HCT116 (cell line): ENCODE measurements around the gene ZNF286A.
A peak's percentile ranks its signal among the peaks of the same experiment; 100 is the strongest.

Source experiments
- CTCF ChIP-seq, 3 experiments: fragments of 200-600 bp in 1 of 3; sonication (generic) in 1 of 3; IDR thresholded peaks in 2 of 3; conservative IDR thresholded peaks in 1 of 3; 2 replicates each; pipeline ENCODE4 v1.5.1; 2012 to 2017; ENCODE audit warnings: low read depth in 2 of 3, low read length in 2 of 3, antibody characterized with exemption in 1 of 3, borderline replicate concordance in 1 of 3, control low read depth in 1 of 3, mild to moderate bottlenecking in 1 of 3, mixed read lengths in 1 of 3, mixed run types in 1 of 3, moderate library complexity in 1 of 3; ENCODE audit not compliant: insufficient read depth in 1 of 3
- EZH2 ChIP-seq: fragments of 200-600 bp; sonication (generic); IDR thresholded peaks from 2 replicates; pipeline ENCODE4 v1.6.1; 2017; ENCODE audit warnings: antibody characterized with exemption, mixed run types
- MAX ChIP-seq: IDR thresholded peaks from 2 replicates; pipeline ENCODE4 v1.6.1; 2012
- POLR2A ChIP-seq: IDR thresholded peaks from 2 replicates; pipeline ENCODE4 v1.7.0; 2011; ENCODE audit warnings: borderline replicate concordance; ENCODE audit not compliant: insufficient read depth, insufficient read length; ENCODE audit errors: extremely low read depth
- POLR2AphosphoS5 ChIP-seq: IDR thresholded peaks from 2 replicates; pipeline ENCODE4 v1.6.1; 2011; ENCODE audit warnings: mild to moderate bottlenecking, low read depth, low read length, moderate library complexity
- RAD21 ChIP-seq: IDR thresholded peaks from 2 replicates; pipeline ENCODE4 v1.6.1; 2012; ENCODE audit warnings: low read depth, mild to moderate bottlenecking
- REST ChIP-seq: IDR thresholded peaks from 2 replicates; pipeline ENCODE4 v1.6.1; 2012; ENCODE audit warnings: low read depth
- SP1 ChIP-seq: IDR thresholded peaks from 2 replicates; pipeline ENCODE4 v1.6.1; 2012; ENCODE audit warnings: low read depth
- YY1 ChIP-seq: IDR thresholded peaks from 2 replicates; pipeline ENCODE4 v1.6.1; 2011; ENCODE audit warnings: low read length, low read depth, moderate library complexity, mild to moderate bottlenecking; ENCODE audit not compliant: insufficient replicate concordance; ENCODE audit errors: extremely low read depth
- ZNF274 ChIP-seq: fragments of 200-500 bp; sonication (Bioruptor generic); IDR thresholded peaks from 2 replicates; pipeline ENCODE4 v1.6.1; 2014; ENCODE audit warnings: mild to moderate bottlenecking, low read depth, low read length, inconsistent platforms

- peak; percentile 28 for TF ChIP-seq POLR2A
- TF ChIP-seq SP1, result peak; percentile 68; the same call in 1 of the 2 replicates
- TF ChIP-seq CTCF (IDR thresholded peaks at IDR 0.05 in 2 of 3, conservative IDR thresholded peaks at IDR 0.05 in 1 of 3; ENCODE audit: borderline replicate concordance in 1 of 3, insufficient read depth in 1 of 3, low read depth in 2 of 3, low read length in 2 of 3), result no peak
- TF ChIP-seq POLR2AphosphoS5, result peak; percentile 74
- TF ChIP-seq EZH2, result no peak
- peak; percentile 68 for TF ChIP-seq MAX
- peak; percentile 38 for TF ChIP-seq RAD21
- TF ChIP-seq ZNF274, result no peak
- TF ChIP-seq YY1, result no peak
- no peak for TF ChIP-seq REST
Observed at GRCh38 chr17:15651583-15652110, 47.9 kb upstream of the ZNF286A start.
